Measurements from ENCODE around the gene SIN3B.

Gene SIN3B

DNA sequence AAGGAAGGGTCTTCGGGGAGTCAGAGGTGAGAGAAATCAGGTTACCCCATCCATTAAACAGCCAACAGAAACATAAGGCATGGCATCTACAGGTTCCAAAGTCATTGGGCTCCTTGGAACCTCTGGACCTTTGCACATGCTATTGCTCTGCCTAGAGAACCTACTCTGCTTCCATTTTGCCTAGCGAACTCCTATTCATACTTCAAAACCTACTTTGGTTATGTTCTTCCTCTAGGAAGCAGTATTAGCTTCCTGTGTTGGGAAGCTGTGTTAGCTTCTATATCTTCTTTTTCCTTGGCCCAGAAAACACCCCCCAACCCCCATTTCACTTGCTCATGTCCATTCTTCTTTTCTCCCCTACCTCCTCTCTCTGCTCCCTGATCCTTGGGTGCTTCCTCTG lies 99.2 kb downstream of the SIN3B start:
- Histone ChIP-seq H3K4me3 (ENCODE audit: low read length, poor library complexity, severe bottlenecking) (no peak overlapping the region), H4K20me1 (ENCODE audit: insufficient read depth, low read length, poor library complexity, severe bottlenecking) (no peaks in the 10 kb centered on the region), H3K27me3 (ENCODE audit: insufficient read depth, low read length, poor library complexity, severe bottlenecking) (no peaks in the 10 kb centered on the region), H3K9me2 (replicated peaks; ENCODE audit: low read depth, low read length) (no peaks in the 10 kb centered on the region), H3K4me1 (ENCODE audit: insufficient read depth, low read length, poor library complexity, severe bottlenecking) (no peaks in the 10 kb centered on the region), H3K79me2 (ENCODE audit: insufficient read depth, low read length) (no peaks in the 10 kb centered on the region), H2AFZ (ENCODE audit: low read length) (no peak overlapping the region), H3F3A (ENCODE audit: low read depth) (no peaks in the 10 kb centered on the region), H3K36me3 (ENCODE audit: insufficient read depth, low read length) (no peaks in the 10 kb centered on the region), H3K4me2 (ENCODE audit: low read depth, low read length, poor library complexity, severe bottlenecking) (no peak overlapping the region), H3K9ac (ENCODE audit: low read depth, low read length, poor library complexity, severe bottlenecking) (no peak overlapping the region), H3K9me3 (ENCODE audit: insufficient read depth, low read depth, low read length) (peaks cover 1% of the 10 kb centered on the region; the same call in 1 of the 2 replicates)
- TF ChIP-seq EZH2phosphoT487 (IDR thresholded peaks at IDR 0.05; ENCODE audit: borderline replicate concordance), result no peak
- TF ChIP-seq, protein P1, sequence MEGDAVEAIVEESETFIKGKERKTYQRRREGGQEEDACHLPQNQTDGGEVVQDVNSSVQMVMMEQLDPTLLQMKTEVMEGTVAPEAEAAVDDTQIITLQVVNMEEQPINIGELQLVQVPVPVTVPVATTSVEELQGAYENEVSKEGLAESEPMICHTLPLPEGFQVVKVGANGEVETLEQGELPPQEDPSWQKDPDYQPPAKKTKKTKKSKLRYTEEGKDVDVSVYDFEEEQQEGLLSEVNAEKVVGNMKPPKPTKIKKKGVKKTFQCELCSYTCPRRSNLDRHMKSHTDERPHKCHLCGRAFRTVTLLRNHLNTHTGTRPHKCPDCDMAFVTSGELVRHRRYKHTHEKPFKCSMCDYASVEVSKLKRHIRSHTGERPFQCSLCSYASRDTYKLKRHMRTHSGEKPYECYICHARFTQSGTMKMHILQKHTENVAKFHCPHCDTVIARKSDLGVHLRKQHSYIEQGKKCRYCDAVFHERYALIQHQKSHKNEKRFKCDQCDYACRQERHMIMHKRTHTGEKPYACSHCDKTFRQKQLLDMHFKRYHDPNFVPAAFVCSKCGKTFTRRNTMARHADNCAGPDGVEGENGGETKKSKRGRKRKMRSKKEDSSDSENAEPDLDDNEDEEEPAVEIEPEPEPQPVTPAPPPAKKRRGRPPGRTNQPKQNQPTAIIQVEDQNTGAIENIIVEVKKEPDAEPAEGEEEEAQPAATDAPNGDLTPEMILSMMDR (conservative IDR thresholded peaks at IDR 0.05; ENCODE audit: low read length), result no peak

DNA sequence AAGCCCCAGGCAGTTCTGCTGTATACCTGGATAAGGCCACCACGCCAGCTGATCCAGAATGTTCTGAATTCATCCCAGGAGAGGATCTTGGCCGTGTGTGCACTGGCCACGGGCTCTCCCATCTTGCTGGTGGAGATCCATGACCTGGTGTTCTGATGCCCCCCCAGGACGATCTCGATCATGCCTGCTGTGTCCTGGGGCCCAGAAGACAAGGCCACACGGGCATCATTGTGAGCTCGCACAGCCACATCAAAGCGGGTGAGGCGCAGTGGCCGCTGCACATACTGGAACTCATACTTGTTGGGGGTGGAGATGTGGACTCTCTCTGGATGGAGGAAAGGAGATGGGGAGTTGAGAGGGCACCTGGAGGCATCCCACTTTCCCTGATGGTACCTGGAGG lies 99.7 kb downstream of the SIN3B start:
- H4K20me1 ChIP-seq (ENCODE audit: insufficient read depth, low read length, poor library complexity, severe bottlenecking), result no peaks in the 10 kb centered on the region
- no peak overlapping the region for H3K4me3 ChIP-seq (ENCODE audit: low read length, poor library complexity, severe bottlenecking)
- no peak overlapping the region for H2AFZ ChIP-seq (ENCODE audit: low read length)
- H3K9me3 ChIP-seq (ENCODE audit: insufficient read depth, low read depth, low read length), result peaks cover 7% of the 10 kb centered on the region; the same call in 1 of the 2 replicates
- H3K36me3 ChIP-seq (ENCODE audit: insufficient read depth, low read length), result no peaks in the 10 kb centered on the region
- H3K4me1 ChIP-seq (ENCODE audit: insufficient read depth, low read length, poor library complexity, severe bottlenecking), result no peaks in the 10 kb centered on the region
- H3K4me2 ChIP-seq (ENCODE audit: low read depth, low read length, poor library complexity, severe bottlenecking), result no peak overlapping the region
- H3K79me2 ChIP-seq (ENCODE audit: insufficient read depth, low read length), result no peaks in the 10 kb centered on the region
- TF ChIP-seq, protein P1 (conservative IDR thresholded peaks at IDR 0.05; ENCODE audit: low read length), result no peak
- TF ChIP-seq EZH2phosphoT487 (IDR thresholded peaks at IDR 0.05; ENCODE audit: borderline replicate concordance), result no peak
- H3K27me3 ChIP-seq (ENCODE audit: insufficient read depth, low read length, poor library complexity, severe bottlenecking), result no peaks in the 10 kb centered on the region
- no peaks in the 10 kb centered on the region for H3K9me2 ChIP-seq (replicated peaks; ENCODE audit: low read depth, low read length)
- no peak overlapping the region for H3K9ac ChIP-seq (ENCODE audit: low read depth, low read length, poor library complexity, severe bottlenecking)
- H3F3A ChIP-seq (ENCODE audit: low read depth), result no peaks in the 10 kb centered on the region

All from Loucy (cell line).